Glomerular endothelial cell (primary cell): ENCODE results near the gene LOXL1. TPM values are rescaled to one million over a fixed set of nuclear protein-coding genes. Genes with fewer than 3 reads are reported as not detected.

Experiments used
- DNase-seq: peaks from one replicate; pipeline ENCODE4 v3.0.0-alpha.2; 2011; ENCODE audit warnings: low read depth, low spot score; ENCODE audit errors: extremely low read depth
- total RNA-seq: library from RNA; depleted of rRNA; stranded (reverse); fragments of >200 nt; gene quantifications from 2 replicates; pipeline ENCODE4 v1.2.3, GENCODE V29; 2015

The LOXL1 gene
- total RNA-seq, 1 donor from 2014 or later = 37.7 TPM

DNA sequence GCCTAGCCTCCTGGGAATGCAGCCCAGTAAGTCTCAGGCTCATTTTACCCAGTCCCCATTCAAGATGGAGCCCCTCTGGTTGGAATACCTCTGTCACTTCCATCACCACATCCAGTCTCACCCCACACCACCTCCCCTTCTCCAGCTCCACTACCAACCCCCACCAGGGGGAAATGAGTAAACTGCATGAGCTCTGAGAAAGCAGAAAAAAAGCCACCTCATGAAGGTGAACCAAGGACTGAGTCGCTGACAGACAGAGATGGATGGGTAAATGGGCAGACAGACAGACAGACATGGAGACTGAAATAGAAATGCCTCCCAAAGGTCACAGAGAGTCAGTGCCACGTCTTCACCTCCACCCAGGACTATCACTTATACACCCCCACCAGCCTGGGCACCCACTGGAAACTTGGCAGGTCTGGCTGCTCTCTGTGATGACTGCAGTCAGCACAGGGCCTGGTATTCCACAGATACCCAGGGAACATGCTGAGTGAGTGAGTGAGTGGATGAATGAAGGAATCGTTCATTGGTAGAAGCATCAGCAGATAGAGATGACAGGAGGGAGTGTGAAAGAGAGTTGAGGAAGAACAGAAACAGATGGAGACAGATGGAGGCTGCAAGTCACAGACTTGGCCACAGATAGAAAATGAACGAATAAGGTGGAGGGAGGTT, 4.9 kb upstream of the LOXL1 start:
- no peak for DNase-seq

DNA sequence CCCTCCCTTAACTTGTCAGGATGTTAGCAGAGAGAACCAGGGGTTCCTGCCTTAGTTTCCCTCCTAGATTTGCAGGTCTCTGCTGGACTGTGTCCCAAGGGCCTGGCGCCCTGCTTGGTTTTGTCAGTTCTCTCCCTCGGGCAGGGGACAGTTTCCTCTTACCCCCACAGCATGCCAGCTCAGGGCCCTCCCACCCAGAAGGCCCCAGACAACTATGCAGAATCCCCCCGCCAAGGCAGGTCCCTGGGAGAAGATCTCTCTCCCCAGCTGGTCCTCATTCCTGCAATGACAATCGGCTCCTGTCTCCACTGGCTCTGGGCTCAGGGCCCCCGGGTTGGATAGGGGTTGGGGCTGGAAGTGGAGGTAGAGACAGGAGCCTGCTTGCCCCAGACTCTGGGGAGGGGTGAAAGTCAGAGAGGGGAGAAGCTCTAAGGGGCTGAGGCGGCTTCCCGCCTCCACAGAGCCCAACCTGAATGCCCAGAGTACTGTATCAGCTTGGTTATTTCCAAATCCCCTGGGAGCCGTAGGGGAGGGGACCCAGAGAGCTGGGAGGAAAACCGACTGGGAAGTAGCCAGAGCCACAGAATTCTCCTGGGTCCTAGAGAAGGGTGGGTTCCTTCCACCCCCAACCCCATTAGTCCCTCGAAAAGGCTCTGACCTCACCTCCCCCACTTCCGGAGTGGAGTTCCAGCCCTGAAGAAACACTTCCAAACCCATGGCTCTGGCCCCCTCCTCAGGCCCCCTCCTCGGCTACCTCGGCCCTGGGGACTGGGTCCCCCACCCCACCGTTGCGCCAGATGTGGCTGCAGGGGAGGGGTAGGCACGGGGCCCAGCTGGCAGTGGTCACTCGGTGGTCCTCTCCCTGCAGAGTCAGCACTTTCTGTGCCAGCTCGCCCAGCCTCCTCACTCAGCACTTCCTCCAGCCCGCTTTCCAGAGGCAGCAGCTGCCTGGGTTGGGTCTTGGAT, 3.8 kb upstream of the LOXL1 start:
- no peak for DNase-seq

DNA sequence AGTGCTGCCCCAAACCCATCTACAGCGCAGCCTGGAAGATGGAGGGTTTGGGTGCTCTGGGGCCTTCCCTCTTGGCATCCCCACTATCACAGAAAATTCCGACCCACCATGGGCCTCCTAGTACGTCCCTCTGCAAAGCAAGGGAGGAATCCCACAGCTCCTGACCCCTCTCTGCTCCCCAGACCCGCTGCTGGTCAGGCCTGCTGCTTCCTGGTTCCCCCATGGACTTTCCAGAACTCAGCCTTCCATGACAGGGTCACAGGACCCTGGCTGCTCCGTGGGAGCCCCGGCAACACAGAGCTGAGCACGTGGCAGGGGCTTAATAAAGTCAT, 3.1 kb upstream of the LOXL1 start:
- no peak for DNase-seq

DNA sequence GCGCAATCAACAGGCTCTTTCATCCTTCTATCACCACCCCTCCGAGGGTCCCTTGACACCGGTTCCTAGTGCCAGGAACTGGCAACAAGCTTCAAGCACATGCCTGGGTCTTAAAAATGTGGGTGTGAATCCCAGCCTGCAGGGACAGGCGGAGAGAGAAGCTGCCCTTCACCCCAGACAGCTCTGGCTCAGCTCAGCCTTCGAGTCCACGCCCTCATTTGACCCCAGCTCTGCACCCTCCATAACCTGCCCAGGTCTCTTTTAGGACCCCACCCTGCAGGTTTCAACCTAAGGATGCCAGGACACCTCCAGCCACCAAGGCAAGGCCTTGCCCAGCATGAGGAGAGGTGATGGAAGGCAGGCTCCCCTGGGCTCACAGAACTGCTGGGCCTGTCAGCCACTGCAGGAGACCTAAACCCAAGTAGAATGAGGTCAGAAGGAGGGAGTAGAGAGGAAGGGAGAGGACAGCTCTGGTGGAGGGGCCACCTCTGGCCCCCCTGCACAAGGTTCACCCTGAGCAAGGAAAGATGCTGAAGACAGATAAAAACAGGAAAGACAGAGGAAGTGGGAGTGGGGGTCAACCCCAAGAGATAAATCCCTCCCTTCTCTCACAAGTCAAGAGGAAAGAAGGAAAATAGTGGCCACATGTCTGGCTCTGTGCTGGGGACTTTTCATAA, 2.6 kb upstream of the LOXL1 start:
- no peak for DNase-seq

DNA sequence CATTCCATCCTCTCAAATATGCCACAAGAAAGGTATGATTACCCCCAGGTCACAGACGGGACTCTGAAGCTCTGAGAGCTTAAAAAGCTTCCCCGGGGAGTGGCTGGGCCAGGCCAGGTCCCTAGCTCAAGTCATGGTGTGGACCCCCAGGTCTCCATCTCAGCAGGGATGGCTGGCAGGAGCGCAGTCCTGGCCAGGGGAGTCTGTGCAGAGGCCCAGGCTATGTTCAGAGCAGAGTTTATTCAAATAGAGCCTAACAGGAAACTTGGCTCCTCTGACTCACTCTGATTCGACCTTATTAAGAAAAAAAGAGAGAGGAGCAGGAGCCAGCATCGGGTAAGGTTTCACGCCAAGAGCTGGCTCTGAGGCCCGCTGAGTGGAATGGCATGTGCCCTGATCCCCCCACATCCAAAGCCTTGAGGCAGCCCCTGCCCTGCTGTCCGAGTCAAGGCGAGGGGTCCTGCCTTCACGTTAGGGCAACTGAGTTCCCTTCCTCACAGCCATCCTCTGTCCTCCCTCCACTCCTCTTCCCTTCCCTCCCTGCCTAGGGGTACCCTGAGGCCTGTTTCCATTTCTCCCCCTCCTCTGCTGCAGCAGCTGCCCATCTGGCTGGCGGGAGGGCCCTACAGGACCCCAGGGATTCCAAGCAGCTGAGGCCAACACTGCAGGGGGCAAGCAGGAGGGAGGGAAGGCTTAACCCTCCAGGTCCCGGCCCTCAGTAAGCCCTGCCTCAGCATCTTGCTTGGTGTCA, 1.9 kb upstream of the LOXL1 start:
- peak; percentile 45 for DNase-seq

DNA sequence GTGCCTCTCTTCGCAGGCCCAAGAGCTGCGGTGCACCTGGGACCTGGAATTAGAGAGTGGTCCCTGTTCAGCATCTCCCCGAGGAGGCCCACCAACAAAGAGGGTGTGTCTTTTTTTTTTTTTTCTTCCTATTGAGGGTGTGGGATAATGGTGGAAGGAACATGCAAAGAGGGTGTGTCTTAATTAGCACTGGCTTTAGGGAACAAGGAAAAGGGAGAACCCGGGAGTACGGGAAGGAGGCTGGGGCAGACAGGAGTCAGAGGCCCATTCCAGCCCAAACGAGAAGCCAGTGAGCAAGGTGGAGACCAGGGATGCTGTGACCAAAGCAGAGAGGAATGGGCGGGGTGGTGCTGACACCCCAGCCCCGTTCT, 429 bp upstream of the LOXL1 start:
- DNase-seq = no peak

DNA sequence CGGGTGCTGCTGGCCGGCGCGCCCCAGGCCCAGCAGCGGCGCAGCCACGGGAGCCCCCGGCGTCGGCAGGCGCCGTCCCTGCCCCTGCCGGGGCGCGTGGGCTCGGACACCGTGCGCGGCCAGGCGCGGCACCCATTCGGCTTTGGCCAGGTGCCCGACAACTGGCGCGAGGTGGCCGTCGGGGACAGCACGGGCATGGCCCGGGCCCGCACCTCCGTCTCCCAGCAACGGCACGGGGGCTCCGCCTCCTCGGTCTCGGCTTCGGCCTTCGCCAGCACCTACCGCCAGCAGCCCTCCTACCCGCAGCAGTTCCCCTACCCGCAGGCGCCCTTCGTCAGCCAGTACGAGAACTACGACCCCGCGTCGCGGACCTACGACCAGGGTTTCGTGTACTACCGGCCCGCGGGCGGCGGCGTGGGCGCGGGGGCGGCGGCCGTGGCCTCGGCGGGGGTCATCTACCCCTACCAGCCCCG, 777 bp downstream of the LOXL1 start:
- no peak for DNase-seq

DNA sequence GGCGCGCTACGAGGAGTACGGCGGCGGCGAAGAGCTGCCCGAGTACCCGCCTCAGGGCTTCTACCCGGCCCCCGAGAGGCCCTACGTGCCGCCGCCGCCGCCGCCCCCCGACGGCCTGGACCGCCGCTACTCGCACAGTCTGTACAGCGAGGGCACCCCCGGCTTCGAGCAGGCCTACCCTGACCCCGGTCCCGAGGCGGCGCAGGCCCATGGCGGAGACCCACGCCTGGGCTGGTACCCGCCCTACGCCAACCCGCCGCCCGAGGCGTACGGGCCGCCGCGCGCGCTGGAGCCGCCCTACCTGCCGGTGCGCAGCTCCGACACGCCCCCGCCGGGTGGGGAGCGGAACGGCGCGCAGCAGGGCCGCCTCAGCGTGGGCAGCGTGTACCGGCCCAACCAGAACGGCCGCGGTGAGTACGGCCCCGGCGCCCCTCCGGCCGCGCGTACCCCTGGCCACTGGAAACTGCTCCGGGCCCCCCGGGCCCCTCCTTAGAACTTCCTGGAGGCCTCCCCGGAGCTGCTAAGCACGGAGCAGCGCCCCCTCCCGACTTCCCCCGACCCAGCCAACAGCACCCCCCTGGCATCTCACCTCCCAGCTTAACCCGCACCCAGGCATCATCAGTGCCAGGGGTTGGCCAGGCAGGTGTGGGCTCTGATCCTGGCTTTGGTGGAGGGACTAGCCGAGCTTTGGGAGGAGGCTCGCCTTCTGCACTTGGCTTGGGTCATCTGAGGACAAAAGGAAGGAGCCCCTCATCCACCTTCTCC, 1.4 kb downstream of the LOXL1 start:
- DNase-seq = no peak

DNA sequence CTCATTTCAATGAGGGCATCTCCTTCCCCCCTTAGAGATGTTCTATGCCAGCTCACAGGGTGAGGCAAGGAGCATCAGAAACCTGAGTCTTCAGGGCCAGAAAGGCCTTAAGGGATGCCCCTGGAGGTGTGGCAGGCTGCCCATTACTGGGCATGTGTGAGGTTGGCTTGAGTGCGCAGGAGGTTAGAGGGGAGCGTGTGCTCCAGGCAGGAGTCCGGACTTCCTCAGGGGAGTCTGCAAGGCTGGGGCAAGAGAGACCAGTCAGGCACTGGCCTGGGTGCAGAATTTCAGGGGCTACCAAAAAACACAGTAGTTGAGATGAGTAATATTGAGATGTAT, 1.9 kb downstream of the LOXL1 start:
- no peak for DNase-seq

DNA sequence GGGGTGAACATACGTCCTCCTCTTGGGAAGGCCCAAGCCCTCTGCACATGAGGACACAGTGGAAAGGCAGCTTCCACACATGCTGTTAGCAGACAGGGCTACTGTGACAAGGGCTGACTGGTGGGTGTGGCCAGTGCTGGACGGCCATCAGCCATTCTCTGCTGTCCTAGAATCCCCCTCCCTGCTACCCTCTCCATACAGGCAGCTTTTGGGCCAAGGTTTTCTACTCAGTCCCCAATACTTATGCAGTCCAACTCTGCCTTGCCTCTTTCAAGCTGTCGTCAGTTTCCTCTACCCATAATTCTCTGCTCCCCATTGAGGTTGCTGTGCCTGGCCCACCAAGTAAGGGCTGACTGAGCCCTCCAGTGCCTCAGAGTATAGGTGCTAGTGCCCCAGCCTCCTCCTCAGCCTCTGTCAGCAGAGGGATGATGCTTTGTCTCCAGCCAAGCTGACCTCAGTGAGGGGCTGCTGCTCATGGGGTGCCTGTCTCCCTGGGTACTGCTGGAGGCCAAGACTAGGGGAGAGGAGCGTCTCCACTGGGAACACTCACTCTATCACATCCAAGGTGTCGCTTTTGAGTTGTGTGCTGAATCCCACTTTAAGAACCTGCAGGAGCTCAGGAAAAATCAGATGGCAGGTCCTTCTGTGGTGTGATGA, 2.8 kb downstream of the LOXL1 start:
- no peak for DNase-seq

DNA sequence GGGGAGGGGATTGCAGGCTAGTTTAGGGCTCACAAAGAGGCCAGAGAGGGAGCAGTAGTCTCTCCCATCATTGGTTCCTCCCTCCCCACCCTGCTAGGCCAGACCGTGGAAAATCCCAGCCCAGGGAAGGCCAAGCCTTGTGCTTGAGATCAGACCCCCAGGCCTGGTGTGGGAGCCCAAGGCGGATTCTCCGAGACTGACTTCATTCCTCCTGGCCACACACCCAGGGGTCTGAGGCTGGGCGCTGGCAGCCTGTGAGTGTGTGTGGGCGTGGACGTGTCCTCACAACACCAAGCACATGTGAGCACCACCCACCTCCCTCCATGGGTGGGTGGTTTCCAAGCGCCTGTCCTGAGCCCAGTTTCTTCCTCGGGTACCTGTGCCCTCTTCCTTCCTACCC, 4.1 kb downstream of the LOXL1 start:
- DNase-seq = no peak

DNA sequence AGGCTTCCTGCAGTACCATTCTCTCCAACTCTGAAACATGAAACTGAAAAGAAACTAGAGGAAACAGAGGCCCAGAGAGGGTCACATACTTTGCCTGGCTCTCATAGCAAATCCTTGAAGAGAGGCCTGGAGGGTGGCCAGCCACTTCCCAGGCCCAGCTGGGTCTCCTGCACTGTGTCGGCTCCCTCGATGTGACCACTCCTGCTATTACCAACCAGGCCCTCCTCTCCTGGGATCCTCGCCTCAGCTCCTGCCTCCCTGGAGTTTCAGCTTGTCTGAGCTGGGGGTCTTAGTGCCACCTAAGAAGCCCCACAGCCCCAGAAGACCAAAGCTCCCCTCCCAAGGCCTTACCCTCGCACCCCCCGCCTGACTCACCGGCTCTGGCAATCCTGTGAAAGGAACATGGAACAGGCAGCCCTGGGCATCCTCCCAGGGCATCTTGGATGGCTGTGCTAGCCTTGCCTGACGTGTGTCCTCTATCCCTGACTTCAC, 4.6 kb downstream of the LOXL1 start:
- DNase-seq = no peak

DNA sequence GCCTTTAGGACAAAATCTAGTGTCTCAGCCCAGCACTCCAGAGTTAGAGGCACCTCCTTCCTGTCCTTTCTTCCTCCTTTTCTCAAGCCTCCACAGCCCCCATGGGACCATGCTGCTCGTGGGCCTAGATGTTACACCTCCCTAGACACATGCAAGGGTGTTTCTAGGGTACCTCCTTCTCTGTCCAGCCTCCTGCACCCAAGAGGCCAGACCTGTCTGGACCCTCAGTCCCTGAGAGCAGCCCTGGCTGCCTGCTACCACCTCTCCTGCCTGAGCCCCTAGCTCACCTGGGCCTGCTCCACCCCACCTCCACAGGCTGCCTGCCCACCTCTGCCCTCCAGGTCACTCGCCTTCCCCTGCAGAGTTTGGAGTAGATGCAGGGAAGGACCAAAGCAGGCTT, 5.2 kb downstream of the LOXL1 start:
- no peak for DNase-seq

DNA sequence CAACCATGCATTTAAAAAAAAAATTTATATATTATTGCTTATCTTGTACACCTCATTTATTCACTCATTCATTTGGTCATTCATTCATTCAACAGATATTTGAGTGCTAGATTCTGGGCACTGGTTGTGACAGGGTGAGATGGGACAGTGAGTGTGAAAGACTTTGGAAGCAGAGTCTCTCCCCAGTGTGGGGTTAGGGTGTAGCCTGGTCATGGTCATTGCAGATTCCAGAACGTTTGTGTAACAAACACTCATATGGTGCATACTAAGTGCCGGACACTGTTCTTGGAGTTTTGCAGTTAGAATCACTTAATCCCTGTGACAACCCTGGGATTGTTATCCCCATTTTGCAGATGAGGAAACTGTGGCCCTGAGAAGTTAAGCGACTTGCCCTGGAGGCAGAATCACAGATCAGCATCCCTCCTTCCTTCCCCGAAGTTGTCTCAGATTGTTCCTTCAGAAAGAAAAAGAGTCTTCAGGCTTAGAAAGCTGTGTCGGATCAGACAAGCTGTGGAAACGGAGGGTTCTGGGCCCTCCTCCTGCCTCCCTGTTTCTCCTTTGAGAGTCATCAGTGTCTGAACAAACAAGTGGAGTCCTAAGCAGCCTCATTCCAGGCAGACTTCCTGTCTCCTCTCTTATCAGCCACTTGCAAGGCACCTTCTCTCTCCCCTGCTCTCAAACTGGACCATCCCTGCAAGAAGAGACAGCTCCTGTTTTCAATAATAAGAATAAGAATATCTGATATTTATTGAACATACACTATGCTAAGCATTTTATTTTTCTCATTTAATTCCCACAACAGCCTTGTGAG, 6.3 kb downstream of the LOXL1 start:
- DNase-seq = no peak

DNA sequence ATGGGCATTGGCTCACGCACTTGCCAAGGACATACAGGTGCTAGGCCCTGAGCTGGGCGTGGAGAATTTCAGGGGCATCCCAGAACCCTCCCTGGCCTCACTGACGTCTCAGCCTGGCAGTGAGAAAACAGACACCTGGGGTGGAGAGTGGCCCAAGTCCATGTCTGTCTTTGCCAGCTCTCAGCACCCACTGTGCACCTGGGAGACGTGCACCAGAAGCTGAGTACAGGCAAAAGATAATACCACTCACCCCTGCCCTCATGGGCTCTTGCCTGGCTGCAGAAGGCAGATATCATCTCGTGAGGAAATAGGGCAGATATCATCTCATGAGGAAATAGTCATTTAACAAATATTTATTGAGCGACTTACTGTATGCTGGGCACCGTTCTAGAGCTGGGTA, 8.0 kb downstream of the LOXL1 start:
- no peak for DNase-seq

DNA sequence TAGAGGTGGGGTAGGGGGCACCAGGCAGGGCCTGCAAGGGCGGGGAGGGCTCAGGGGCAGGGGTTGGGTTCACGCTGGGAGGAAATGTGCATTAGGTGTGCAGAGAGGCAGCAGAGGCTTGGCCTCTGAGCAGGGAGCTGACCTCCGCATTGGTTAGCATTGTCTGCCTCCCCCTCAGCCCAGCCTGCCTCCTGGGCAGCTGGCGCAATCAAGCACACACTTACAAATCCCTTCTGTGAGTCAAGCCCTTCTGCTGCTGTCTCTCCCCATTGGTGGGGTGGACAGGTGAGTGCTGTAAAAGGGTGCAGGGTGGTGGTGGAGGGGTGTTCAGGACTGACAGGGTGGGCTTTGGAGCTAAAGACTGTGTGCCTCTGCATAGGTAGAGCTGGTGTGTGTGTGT, 9.3 kb downstream of the LOXL1 start:
- DNase-seq = no peak

DNA sequence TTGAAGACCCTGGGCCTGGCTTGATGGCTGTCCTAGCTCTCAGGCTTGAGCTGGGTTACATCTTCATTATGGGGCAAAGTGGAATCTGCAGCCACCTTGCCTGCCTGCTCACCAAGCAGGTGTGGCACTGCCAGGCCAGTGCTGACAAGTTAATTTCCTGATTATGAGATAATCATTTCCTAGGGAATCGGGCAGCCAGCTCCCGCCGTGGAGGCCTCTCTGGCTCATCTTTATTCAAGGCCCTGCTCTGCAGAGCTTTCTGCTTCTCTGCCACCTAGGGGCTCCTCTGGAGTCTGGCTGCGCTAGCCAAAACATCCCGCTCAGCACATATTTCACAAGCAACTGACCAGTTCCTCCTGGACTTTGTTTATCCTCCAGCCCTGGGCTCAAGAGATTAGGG, 9.9 kb downstream of the LOXL1 start:
- DNase-seq = no peak

DNA sequence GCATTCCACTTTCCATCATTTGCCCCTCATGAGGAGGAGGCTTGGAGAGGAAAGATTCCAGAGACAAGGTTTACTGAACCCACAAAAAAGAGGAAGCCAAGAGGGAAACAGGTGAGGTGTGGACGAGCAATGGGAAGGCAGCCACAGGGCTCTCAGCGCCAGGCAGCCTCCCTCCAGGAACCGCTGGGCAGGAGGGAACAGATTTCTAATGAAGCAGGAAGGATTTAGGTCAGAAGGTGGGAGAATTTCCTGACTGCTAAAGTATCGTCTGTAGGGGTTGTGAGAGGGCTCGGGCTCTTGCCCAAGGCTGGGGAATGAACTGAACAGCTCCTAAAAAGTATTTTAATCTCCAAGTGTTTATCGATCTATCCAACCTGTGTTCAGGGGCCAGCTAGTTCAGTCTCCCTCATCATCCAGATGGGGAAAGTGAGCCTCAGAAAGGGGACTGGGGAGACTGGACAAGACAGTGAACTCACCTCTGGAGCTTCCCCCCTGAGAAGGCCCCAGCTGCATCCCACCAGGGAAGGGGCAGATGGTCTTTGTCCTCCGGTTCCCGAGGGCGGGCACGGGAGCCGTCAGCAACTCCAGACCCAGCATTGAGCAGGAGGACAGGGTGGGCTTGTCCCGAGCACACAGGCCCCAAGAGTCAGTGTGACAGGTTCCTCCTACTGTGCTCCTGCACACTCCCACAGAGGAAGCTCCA, 10.5 kb downstream of the LOXL1 start:
- no peak for DNase-seq
